Central memory CD8-positive, alpha-beta T cell (primary cell): ENCODE data around the gene BIRC7.

Experiments
- ATAC-seq: fragments of 150-1000 bp; cut with Tn5 transposase; replicated peaks from 2 replicates; pipeline ENCODE4 v1.10.0; 2022; ENCODE audit warnings: mild to moderate bottlenecking, moderate FRiP score, moderate number of reproducible peaks; ENCODE audit not compliant: poor library complexity, severe bottlenecking; ENCODE audit errors: extremely low read depth
- DNase-seq, 2 donors: peaks; one replicate each; pipeline ENCODE4 v3.0.0; 2021; ENCODE audit warnings: low spot score in 2 of 2
- H3K27ac Mint-ChIP-seq: one replicate; pipeline ENCODE4 v1.8.0; 2022; ENCODE audit warnings: low read depth, mild to moderate bottlenecking, moderate library complexity, mixed read lengths
- H3K27me3 Mint-ChIP-seq: one replicate; pipeline ENCODE4 v1.8.0; 2022; ENCODE audit warnings: mixed read lengths
- H3K36me3 Mint-ChIP-seq: one replicate; pipeline ENCODE4 v1.8.0; 2022; ENCODE audit warnings: mild to moderate bottlenecking, moderate library complexity, mixed read lengths; ENCODE audit not compliant: insufficient read depth
- H3K4me1 Mint-ChIP-seq: one replicate; pipeline ENCODE4 v1.8.0; 2022; ENCODE audit warnings: mixed read lengths
- H3K4me3 Mint-ChIP-seq: one replicate; pipeline ENCODE4 v1.8.0; 2022; ENCODE audit warnings: mild to moderate bottlenecking, moderate library complexity, mixed read lengths
- H3K9me3 Mint-ChIP-seq: one replicate; pipeline ENCODE4 v1.8.0; 2022; ENCODE audit warnings: mixed read lengths

Gene BIRC7

DNA sequence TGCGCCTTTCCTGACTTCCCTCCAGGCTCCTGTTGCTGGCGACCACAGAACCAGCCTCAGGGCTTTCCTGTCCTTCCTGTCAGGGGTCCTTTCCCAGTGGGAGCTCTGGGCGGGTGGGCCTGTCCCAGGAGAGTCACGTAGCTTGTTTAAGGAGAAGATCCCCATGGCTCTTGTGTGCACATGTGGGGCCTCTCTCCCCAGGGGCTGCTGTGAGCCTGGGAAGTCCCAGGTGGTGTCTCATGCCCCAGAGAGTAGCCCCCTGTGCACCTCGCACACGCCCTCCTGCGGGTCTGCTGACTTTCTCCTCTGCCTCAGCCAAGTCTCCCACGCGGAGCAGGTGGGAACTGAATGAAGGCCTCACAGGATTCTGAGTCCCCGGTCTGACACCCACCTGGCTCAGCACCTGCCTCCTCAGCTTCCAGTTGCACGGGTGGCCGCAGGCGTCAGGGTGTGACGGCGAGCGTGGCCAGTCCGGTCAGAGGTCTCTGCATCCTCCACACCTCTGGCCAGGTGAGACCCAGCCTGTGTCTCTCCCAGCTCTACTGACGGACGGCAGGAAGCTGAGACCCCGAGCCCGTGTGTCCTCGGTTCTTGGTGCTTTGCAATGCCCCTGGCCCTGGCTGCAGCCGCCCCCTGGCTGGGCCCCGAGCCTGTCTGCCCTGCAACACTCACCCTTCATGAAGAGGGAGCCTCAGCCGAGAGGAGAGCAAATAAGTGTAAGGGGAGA, 24.2 kb downstream of the BIRC7 start:
- H3K4me3 Mint-ChIP-seq, result no peak overlapping the region
- H3K4me1 Mint-ChIP-seq, result peaks cover 6% of the 10 kb centered on the region
- no peaks in the 10 kb centered on the region for H3K36me3 Mint-ChIP-seq
- H3K27ac Mint-ChIP-seq, result peak overlapping the region; percentile 62
- peaks cover 39% of the 10 kb centered on the region for H3K27me3 Mint-ChIP-seq
- ATAC-seq, result no peak
- H3K9me3 Mint-ChIP-seq, result no peaks in the 10 kb centered on the region
- no peak for DNase-seq

DNA sequence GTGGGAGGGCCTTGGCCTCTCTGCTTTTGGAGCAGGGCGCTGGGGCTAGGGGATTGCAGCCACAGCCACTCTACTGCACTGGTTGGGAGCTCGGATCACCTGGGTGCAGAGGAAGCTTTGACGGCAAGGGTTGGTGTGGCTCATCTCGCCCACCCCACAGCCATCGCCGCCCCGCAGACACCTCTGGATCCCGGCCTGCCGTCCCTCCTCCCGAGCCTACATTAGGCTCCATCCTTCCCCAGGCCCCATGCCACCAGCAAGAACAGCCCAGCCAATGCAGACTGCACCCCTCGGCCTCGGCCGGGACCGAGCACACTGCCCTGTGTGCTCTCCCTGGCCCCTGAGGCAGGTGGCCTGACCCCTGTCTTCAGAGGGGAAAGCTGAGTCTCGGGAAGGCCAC, 24.8 kb downstream of the BIRC7 start:
- no peak for ATAC-seq
- Mint-ChIP-seq H3K4me3 (no peak overlapping the region), H3K36me3 (no peaks in the 10 kb centered on the region), H3K27me3 (peaks cover 33% of the 10 kb centered on the region), H3K4me1 (peaks cover 6% of the 10 kb centered on the region), H3K9me3 (no peaks in the 10 kb centered on the region), H3K27ac (no peak overlapping the region)
- no peak for DNase-seq

DNA sequence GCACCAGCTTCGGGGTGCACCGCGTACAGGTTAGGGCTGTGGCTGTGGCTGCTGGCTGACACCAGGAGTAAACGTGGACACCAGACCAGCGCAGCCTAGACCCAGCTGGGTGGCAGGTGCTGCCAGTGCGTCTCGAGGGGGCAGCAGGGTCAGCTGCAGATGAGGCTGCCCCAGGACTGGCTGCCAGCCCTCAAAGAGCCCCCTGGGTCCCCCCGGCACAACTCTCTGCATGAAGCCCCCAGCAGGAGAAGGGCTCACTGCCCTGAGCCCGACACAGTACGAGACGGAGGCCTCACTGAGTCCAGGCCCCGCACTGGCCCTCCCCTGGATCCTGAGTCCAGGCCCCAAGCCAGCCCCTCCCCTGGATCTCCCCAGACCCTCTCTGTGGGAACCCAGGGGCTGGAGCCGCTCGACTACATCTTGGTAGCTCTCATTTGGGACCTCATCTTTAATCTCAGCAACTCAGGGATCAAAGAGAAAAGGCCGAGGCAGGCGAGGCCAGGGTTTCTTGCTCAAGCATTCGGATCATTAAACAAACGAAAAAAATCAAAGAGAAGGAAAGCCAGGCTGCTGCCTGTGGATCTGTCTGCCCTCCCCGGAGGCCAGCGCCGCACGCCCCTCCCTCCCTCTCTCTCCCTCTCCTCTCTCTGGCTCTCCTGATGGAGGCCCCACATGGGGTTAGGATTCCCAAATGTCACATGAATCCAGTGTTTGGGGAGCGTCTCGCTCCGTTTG, 25.5 kb downstream of the BIRC7 start:
- Mint-ChIP-seq H3K9me3 (no peaks in the 10 kb centered on the region), H3K36me3 (no peaks in the 10 kb centered on the region), H3K4me3 (no peak overlapping the region), H3K27me3 (peaks cover 26% of the 10 kb centered on the region), H3K27ac (no peak overlapping the region), H3K4me1 (peaks cover 6% of the 10 kb centered on the region)
- DNase-seq (no peak), ATAC-seq (no peak)

DNA sequence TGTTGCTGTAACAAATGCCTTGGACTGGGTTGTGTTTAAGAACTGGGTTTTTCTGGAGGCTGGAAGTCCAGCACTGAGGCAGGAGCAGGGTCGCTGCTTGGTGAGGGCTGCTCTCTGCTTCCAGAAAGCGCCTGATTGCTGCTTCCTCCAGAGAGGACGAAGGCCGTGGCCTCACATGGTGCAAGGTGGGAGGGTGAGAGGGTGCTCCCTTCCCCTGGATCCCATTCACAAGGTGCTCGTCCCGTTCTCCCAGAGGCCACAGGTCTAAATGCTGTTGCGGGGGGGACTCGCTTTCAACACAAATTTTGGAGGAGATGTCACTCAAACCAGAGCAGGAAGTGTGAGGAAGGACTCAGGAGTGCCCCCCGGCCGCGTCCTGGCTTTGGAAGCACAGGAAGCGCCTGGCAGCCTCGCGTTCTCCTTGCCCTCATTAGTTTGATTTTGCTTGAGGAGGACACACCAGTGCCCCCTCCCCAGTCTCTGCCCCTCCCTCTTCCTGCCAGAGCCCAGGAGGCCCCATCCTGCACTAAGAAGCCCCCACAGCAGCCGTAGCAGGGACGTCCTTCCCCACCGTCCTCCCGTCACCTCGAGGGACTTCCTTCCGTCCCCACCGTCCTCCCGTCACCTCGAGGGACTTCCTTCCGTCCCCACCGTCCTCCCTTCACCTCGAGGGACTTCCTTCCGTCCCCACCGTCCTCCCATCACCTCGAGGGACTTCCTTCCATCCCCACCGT, 26.3 kb downstream of the BIRC7 start:
- Mint-ChIP-seq H3K36me3 (no peaks in the 10 kb centered on the region), H3K4me3 (no peak overlapping the region), H3K27ac (no peak overlapping the region), H3K9me3 (no peaks in the 10 kb centered on the region), H3K4me1 (peaks cover 6% of the 10 kb centered on the region), H3K27me3 (peaks cover 21% of the 10 kb centered on the region)
- ATAC-seq, result no peak
- DNase-seq, result no peak

DNA sequence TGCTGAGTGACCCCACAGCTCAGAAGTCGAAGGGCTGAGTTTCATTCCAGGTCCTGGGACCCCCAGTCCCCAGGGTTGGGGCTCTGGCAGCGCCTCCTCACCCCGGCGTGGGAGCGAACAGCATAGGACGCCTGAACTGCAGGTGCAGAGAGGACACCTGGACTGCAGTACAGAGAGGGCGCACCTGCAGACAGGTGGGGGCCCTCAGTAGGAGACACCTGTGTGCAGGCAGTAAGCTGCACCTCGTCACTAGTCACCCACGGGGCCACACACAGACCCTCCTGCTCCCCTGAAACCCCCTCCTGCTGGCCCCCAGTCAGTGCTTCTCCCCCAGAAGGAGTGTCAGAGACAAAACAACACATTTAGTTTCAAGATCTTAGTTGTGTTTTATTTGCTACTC, 27.1 kb downstream of the BIRC7 start:
- Mint-ChIP-seq H3K27me3 (peaks cover 21% of the 10 kb centered on the region), H3K4me1 (peaks cover 6% of the 10 kb centered on the region), H3K27ac (no peak overlapping the region), H3K4me3 (no peak overlapping the region), H3K9me3 (no peaks in the 10 kb centered on the region), H3K36me3 (no peaks in the 10 kb centered on the region)
- ATAC-seq (no peak), DNase-seq (no peak)

DNA sequence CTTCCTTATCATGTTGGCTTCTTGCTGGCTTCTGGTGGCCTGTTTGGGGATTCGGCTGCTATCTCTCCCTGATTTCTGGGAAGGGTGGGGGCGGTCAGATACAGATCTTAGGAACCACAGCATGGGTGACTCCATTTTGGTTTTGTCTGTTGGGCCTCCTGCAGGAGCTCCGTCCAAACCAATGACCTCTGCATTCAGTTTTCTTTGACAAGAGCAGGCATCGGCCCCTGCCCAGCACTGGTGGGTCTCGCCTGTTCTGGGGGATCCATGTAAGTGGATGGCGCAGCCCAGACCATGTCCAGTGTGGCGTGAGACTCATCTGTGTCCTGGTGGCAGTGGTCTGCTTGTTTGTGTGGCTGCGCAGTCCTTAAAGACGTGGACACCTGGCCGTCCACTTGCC, 28.3 kb downstream of the BIRC7 start:
- ATAC-seq (no peak), DNase-seq (no peak)
- no peaks in the 10 kb centered on the region for H3K36me3 Mint-ChIP-seq
- H3K9me3 Mint-ChIP-seq, result no peaks in the 10 kb centered on the region
- H3K4me1 Mint-ChIP-seq, result peaks cover 6% of the 10 kb centered on the region
- no peak overlapping the region for H3K27ac Mint-ChIP-seq
- H3K27me3 Mint-ChIP-seq, result peaks cover 26% of the 10 kb centered on the region
- H3K4me3 Mint-ChIP-seq, result no peak overlapping the region

DNA sequence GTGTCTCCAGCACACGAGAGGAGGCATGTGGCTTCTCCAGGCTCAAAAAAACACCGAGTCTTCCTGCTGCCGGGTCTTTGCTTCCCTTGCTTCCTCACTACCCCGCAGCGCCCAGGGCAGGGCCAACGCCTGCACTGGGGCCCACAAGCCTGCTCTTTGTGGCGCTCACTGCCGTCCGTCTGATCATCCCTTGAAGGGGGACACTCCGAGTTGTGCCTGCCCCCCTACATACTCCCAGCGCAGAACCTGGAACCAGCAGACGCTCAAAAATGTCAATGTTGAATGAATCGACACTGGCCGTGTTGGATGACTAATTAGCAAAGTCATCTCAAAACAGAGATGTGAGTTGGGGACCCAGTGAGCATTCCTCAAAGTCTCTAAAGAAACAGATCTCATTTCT, 28.8 kb downstream of the BIRC7 start:
- ATAC-seq, result no peak

DNA sequence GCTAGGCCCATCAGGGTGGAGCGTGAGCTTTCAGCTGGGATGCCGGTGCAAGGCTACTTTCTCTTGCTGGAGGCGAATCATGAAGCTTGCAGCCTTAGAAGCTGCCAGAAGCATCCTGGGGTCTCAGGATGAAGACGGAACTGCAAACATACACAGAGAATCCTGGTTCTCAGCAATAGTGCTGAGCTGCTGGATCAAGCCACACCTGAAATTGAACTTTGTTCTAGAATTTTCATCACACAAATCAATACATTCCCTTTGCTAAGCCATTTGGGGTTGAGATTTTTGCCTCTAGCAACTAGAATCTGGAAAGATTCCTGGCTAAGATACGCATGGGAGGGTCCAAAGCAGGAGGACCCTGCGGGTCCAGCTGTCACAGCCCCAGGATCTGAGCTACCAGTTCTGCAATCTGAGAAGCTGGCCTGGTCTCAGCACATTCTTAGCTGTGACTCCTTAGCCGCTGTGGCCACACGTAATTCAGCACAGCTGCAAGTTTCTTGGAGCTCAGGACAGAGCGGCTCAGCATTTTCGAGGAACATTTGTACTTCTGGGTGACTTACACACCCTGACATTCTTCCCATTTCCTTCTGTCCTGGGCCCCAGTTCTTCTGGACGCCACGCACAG, 30.3 kb downstream of the BIRC7 start:
- Mint-ChIP-seq H3K27ac (no peak overlapping the region), H3K36me3 (no peaks in the 10 kb centered on the region), H3K27me3 (peaks cover 26% of the 10 kb centered on the region), H3K9me3 (no peaks in the 10 kb centered on the region), H3K4me3 (no peak overlapping the region), H3K4me1 (peaks cover 6% of the 10 kb centered on the region)
- ATAC-seq (no peak), DNase-seq (no peak)

More for the DNA sequence above, 28.8 kb downstream of the BIRC7 start:
- Mint-ChIP-seq H3K9me3 (no peaks in the 10 kb centered on the region), H3K27me3 (peaks cover 26% of the 10 kb centered on the region), H3K4me1 (peaks cover 6% of the 10 kb centered on the region), H3K4me3 (no peak overlapping the region), H3K36me3 (no peaks in the 10 kb centered on the region), H3K27ac (no peak overlapping the region)
- DNase-seq, result no peak

DNA sequence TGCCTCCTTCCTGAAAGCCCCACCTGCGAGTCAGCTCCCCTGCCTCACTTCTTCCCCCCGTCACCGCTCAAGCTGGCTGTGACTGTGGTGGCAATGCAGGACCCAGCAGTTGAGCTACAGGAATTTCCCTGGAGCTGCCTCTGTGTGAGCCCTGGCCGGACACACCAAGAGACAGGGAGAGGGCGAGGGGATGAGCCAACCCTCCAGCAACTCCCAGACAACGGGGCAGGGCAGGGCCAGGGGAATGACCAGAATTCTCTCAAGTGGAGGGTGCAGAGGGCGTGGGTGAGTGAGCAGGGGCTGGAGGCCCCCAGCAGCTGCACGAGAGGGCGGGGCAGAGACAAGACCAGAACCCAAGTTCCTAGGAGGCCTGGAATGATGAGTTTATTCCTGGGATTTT, 32.0 kb downstream of the BIRC7 start:
- no peaks in the 10 kb centered on the region for H3K9me3 Mint-ChIP-seq
- no peak for DNase-seq
- peaks cover 26% of the 10 kb centered on the region for H3K27me3 Mint-ChIP-seq
- ATAC-seq, result no peak
- H3K4me1 Mint-ChIP-seq, result peaks cover 7% of the 10 kb centered on the region
- no peaks in the 10 kb centered on the region for H3K36me3 Mint-ChIP-seq
- H3K27ac Mint-ChIP-seq, result no peak overlapping the region
- H3K4me3 Mint-ChIP-seq, result no peak overlapping the region

DNA sequence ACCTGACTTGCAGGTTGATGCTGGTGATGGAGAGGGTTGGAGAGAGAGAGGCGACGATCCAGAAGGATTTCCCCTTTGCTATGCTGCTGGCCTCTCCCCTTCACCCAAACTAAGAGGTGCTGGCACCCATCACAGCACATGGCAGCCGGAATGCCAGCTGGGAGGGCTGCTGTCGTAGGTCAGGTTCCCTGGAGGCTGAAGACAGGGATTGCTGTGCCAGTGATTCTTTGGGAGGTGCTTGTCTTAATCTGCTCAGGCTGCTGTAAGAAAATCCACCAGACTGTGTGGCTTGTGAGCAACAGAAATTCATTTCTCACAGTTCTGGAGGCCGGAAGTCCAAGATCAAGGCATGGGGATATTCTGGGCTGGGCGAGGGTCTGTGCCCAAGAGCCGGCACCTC, 32.6 kb downstream of the BIRC7 start:
- Mint-ChIP-seq H3K4me1 (peaks cover 10% of the 10 kb centered on the region), H3K36me3 (peaks cover 2% of the 10 kb centered on the region), H3K9me3 (no peaks in the 10 kb centered on the region), H3K27ac (no peak overlapping the region), H3K27me3 (peaks cover 26% of the 10 kb centered on the region), H3K4me3 (no peak overlapping the region)
- DNase-seq (no peak), ATAC-seq (no peak)

DNA sequence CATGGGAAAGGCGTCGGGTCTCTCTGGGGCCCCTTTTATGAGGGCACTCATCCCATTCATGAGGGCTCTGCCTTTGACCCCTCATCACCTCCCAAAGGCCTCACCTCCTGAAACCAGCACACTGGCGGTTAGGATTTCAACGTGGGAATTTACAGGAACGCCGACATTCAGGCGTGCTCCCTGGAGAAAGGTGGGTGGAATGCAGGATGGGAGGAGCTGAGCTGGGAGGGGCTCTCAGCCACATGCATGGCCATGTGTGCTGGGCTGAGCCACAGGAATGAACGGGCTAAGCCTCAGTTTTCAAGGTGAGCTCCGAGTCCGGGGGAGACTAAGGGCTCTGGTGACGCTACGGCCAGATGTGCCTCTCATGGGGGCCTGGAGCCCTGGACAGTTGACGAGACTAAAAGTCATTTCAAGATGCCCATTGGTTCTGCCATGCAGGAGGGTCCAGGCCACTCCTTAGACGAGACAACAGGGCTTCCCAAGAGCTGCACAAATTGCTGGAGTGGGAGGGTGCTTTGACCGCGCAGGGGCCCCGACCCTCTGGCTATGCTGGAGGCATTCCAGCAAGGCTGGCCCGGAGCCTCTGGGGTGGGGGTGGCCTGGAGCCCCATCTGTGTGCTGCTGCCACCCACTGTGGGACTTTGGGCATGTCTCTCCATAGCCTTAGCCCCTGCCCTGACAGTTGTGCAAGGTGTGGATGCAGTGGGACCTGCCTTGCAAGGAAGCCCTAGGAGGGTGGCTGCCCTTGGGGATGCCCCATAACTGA, 33.1 kb downstream of the BIRC7 start:
- Mint-ChIP-seq H3K4me3 (no peak overlapping the region), H3K27ac (no peak overlapping the region), H3K27me3 (peaks cover 26% of the 10 kb centered on the region), H3K36me3 (peaks cover 6% of the 10 kb centered on the region), H3K4me1 (peaks cover 16% of the 10 kb centered on the region), H3K9me3 (no peaks in the 10 kb centered on the region)
- no peak for ATAC-seq
- no peak for DNase-seq

DNA sequence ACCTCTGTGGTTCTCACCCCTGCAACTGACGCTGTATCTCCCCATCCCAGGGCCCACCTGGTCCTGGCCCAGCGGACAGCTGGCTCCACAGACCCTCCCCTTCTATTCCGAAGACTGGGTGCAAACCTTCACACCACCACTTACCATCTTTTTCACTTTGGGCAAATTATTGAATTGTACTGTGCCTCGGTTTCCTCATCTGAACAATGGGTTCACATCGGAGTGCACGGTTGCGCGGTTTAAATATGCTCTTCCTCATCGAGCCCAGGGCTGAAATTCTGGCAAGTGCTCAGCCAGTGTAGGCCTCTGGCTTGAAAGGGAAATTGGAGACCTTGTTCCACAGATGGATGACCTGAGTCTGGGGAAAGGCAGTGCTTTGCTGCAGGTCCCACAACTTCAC, 34.0 kb downstream of the BIRC7 start:
- DNase-seq (no peak), ATAC-seq (no peak)
- Mint-ChIP-seq H3K4me3 (no peak overlapping the region), H3K27me3 (peaks cover 18% of the 10 kb centered on the region), H3K27ac (no peak overlapping the region), H3K4me1 (peaks cover 18% of the 10 kb centered on the region), H3K36me3 (peaks cover 6% of the 10 kb centered on the region), H3K9me3 (no peaks in the 10 kb centered on the region)
